ENCODE measurements around the gene NCKAP5. TPM values are rescaled to one million over a fixed set of nuclear protein-coding genes. Genes with fewer than 3 reads are reported as not detected.

The NCKAP5 gene
- total RNA-seq, 2 donors from 2014 or later, result not detected

- H3K4me3 Mint-ChIP-seq, result no peak overlapping the region
- no peaks in the 10 kb centered on the region for H3K36me3 Mint-ChIP-seq (ENCODE audit: low read depth)
- H3K9me3 ChIP-seq (ENCODE audit: control insufficient read depth, low read length, poor library complexity, severe bottlenecking), result peaks cover 3% of the 10 kb centered on the region
Measured at GRCh38 chr2:133425612-133426011, 142.7 kb downstream of the NCKAP5 start.

GRCh38 chr2:133424876-133425275 is 143.4 kb downstream of the NCKAP5 start:
- DNase-seq (no peak), ATAC-seq (no peak)
- no peaks in the 10 kb centered on the region for H3K36me3 Mint-ChIP-seq (ENCODE audit: low read depth)
- H3K9me3 ChIP-seq (ENCODE audit: control insufficient read depth, low read length, poor library complexity, severe bottlenecking), result peaks cover 3% of the 10 kb centered on the region
- no peak overlapping the region for H3K27ac Mint-ChIP-seq
- H3K4me3 Mint-ChIP-seq, result no peak overlapping the region
- no peaks in the 10 kb centered on the region for H3K4me1 Mint-ChIP-seq
- no peaks in the 10 kb centered on the region for H3K27me3 Mint-ChIP-seq

More at GRCh38 chr2:133425612-133426011, 142.7 kb downstream of the NCKAP5 start:
- no peak for ATAC-seq
- Mint-ChIP-seq H3K27ac (no peak overlapping the region), H3K27me3 (no peaks in the 10 kb centered on the region), H3K4me1 (no peaks in the 10 kb centered on the region)
- no peak for DNase-seq

GRCh38 chr2:133422931-133423351 is 145.3 kb downstream of the NCKAP5 start:
- H3K4me1 Mint-ChIP-seq, result no peaks in the 10 kb centered on the region
- H3K36me3 Mint-ChIP-seq (ENCODE audit: low read depth), result no peaks in the 10 kb centered on the region
- H3K9me3 ChIP-seq (ENCODE audit: control insufficient read depth, low read length, poor library complexity, severe bottlenecking), result peaks cover 3% of the 10 kb centered on the region
- H3K4me3 Mint-ChIP-seq, result no peak overlapping the region
- ATAC-seq (no peak), DNase-seq (no peak)
- H3K27me3 Mint-ChIP-seq, result no peaks in the 10 kb centered on the region
- H3K27ac Mint-ChIP-seq, result no peak overlapping the region

GRCh38 chr2:133421516-133422324 is 146.5 kb downstream of the NCKAP5 start:
- no peak for ATAC-seq
- no peak for DNase-seq
- Mint-ChIP-seq H3K27me3 (peaks cover 6% of the 10 kb centered on the region), H3K36me3 (ENCODE audit: low read depth) (no peaks in the 10 kb centered on the region), H3K4me1 (no peaks in the 10 kb centered on the region), H3K27ac (no peak overlapping the region), H3K4me3 (no peak overlapping the region)
- H3K9me3 ChIP-seq (ENCODE audit: control insufficient read depth, low read length, poor library complexity, severe bottlenecking), result peaks cover 3% of the 10 kb centered on the region

GRCh38 chr2:133420788-133421187 is 147.5 kb downstream of the NCKAP5 start:
- no peak for DNase-seq
- ATAC-seq, result no peak
- H3K27me3 Mint-ChIP-seq, result peaks cover 6% of the 10 kb centered on the region
- peaks cover 3% of the 10 kb centered on the region for H3K9me3 ChIP-seq (ENCODE audit: control insufficient read depth, low read length, poor library complexity, severe bottlenecking)
- H3K4me1 Mint-ChIP-seq, result no peaks in the 10 kb centered on the region
- H3K36me3 Mint-ChIP-seq (ENCODE audit: low read depth), result no peaks in the 10 kb centered on the region
- no peak overlapping the region for H3K4me3 Mint-ChIP-seq
- no peak overlapping the region for H3K27ac Mint-ChIP-seq

GRCh38 chr2:133418671-133419070 is 149.6 kb downstream of the NCKAP5 start:
- Mint-ChIP-seq H3K36me3 (ENCODE audit: low read depth) (no peaks in the 10 kb centered on the region), H3K4me1 (no peaks in the 10 kb centered on the region), H3K4me3 (no peak overlapping the region), H3K27me3 (peaks cover 6% of the 10 kb centered on the region), H3K27ac (no peak overlapping the region)
- H3K9me3 ChIP-seq (ENCODE audit: control insufficient read depth, low read length, poor library complexity, severe bottlenecking), result peaks cover 3% of the 10 kb centered on the region
- ATAC-seq (no peak), DNase-seq (no peak)

GRCh38 chr2:133418021-133418420 is 150.2 kb downstream of the NCKAP5 start:
- peaks cover 6% of the 10 kb centered on the region for H3K27me3 Mint-ChIP-seq
- H3K27ac Mint-ChIP-seq, result no peak overlapping the region
- no peaks in the 10 kb centered on the region for H3K4me1 Mint-ChIP-seq
- H3K4me3 Mint-ChIP-seq, result no peak overlapping the region
- no peaks in the 10 kb centered on the region for H3K36me3 Mint-ChIP-seq (ENCODE audit: low read depth)
- ATAC-seq, result no peak
- DNase-seq, result no peak
- peaks cover 3% of the 10 kb centered on the region for H3K9me3 ChIP-seq (ENCODE audit: control insufficient read depth, low read length, poor library complexity, severe bottlenecking)

DNA sequence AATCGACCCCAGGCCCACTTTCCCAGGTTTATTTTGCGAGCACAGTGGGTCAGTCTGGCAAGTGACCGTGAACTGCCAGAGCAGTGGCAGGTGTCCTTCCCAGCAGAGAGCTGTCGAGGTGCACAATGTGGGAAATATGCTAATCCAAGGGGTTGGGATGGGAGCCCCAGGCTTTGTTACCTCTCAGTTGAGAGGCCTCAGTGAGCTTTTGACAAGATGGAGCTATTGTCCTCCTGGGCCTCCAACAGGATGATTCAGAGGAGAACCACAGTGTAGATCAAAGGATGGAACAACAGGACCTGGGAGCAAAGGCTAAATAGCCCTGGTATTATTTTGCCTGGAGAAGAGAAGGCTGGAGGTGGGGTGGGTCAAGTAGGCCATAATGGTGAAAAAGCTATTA is 150.8 kb downstream of the NCKAP5 start:
- ATAC-seq (no peak), DNase-seq (no peak)
- H3K27me3 Mint-ChIP-seq, result peaks cover 6% of the 10 kb centered on the region
- no peak overlapping the region for H3K27ac Mint-ChIP-seq
- no peak overlapping the region for H3K4me3 Mint-ChIP-seq
- no peaks in the 10 kb centered on the region for H3K9me3 ChIP-seq (ENCODE audit: control insufficient read depth, low read length, poor library complexity, severe bottlenecking)
- H3K4me1 Mint-ChIP-seq, result no peaks in the 10 kb centered on the region
- H3K36me3 Mint-ChIP-seq (ENCODE audit: low read depth), result no peaks in the 10 kb centered on the region

DNA sequence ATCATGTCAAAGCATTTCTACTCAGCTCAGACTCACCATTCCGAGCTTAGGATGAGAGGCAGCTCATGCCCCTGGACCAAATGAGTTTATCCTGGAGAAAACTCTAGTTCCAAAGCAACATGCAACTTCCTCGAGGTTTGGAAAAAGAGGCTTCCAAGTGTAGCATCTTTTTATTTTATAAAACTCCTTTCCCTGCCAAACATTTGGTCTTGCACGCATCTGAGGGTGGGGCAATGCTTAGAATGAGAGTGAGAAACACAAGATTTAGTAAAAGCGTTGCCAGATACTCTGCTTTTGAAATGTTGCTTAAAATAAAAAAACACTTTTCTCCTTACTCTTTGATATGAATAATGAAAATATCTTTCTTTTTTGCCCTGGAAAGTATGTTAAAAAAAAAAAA is 151.5 kb downstream of the NCKAP5 start:
- H3K4me3 Mint-ChIP-seq, result no peak overlapping the region
- no peak for DNase-seq
- no peaks in the 10 kb centered on the region for H3K4me1 Mint-ChIP-seq
- no peaks in the 10 kb centered on the region for H3K36me3 Mint-ChIP-seq (ENCODE audit: low read depth)
- no peaks in the 10 kb centered on the region for H3K9me3 ChIP-seq (ENCODE audit: control insufficient read depth, low read length, poor library complexity, severe bottlenecking)
- no peak overlapping the region for H3K27ac Mint-ChIP-seq
- ATAC-seq, result no peak
- H3K27me3 Mint-ChIP-seq, result peaks cover 6% of the 10 kb centered on the region

GRCh38 chr2:133416146-133416545 is 152.1 kb downstream of the NCKAP5 start:
- ATAC-seq (no peak), DNase-seq (no peak)
- H3K4me3 Mint-ChIP-seq, result no peak overlapping the region
- H3K27ac Mint-ChIP-seq, result no peak overlapping the region
- no peaks in the 10 kb centered on the region for H3K9me3 ChIP-seq (ENCODE audit: control insufficient read depth, low read length, poor library complexity, severe bottlenecking)
- H3K36me3 Mint-ChIP-seq (ENCODE audit: low read depth), result no peaks in the 10 kb centered on the region
- H3K4me1 Mint-ChIP-seq, result no peaks in the 10 kb centered on the region
- peaks cover 6% of the 10 kb centered on the region for H3K27me3 Mint-ChIP-seq

GRCh38 chr2:133415210-133415876 is 152.9 kb downstream of the NCKAP5 start:
- Mint-ChIP-seq H3K27me3 (peaks cover 6% of the 10 kb centered on the region), H3K4me1 (no peaks in the 10 kb centered on the region), H3K4me3 (no peak overlapping the region), H3K27ac (no peak overlapping the region), H3K36me3 (ENCODE audit: low read depth) (no peaks in the 10 kb centered on the region)
- ATAC-seq (no peak), DNase-seq (no peak)
- no peaks in the 10 kb centered on the region for H3K9me3 ChIP-seq (ENCODE audit: control insufficient read depth, low read length, poor library complexity, severe bottlenecking)

DNA sequence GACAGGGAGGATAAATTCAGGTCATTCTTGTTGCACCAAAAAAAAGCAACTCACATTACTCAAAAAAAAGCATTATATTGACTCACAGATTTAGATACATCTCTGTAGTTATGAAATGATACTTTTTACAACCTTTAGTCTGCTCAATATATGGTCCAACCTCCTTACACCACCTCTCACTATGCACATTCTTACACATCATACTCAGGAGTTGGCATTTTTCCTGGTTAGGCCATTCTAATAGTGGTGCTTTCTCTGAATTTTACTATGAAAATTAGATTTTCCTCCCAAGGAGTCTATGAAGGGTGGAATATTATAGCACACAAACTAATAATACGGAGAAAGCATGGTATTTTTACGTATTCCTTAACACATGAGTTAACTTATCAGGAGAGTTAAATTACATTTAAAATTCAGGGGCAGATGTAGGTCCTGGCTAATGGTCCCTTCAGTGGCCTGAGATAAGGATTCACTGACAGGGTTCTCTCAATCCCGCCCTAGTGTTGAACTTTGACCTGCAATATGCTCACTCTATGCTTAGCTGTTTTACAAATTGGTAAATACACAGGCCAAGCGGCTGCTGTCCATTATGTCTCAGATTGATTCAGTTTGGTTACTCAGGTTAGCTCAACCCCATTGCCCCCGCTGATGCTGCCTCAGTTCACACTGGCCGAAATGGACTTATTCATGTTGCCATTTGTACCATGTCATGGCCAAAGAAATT is 153.6 kb downstream of the NCKAP5 start:
- ATAC-seq (no peak), DNase-seq (no peak)
- Mint-ChIP-seq H3K36me3 (ENCODE audit: low read depth) (no peaks in the 10 kb centered on the region), H3K27me3 (peaks cover 6% of the 10 kb centered on the region), H3K27ac (no peak overlapping the region), H3K4me3 (no peak overlapping the region), H3K4me1 (no peaks in the 10 kb centered on the region)
- no peaks in the 10 kb centered on the region for H3K9me3 ChIP-seq (ENCODE audit: control insufficient read depth, low read length, poor library complexity, severe bottlenecking)

DNA sequence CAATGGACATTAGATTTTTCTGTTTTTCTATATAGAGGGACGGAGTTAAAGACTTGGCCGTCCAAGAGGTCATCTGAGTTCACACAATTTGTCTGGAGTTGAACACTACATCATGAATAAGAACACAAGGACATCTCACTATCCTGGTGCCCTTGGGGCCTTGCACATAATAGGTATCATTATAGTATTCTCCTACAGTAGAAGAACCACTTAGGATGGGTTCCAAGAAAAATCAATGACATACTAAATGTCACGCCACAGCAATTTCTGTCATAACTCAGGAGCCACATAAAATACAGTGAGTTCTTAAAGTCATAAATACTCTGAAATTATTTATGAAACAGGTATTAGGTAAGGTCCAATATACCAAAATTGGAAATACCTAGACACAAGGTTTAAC is 154.4 kb downstream of the NCKAP5 start:
- Mint-ChIP-seq H3K4me1 (no peaks in the 10 kb centered on the region), H3K36me3 (ENCODE audit: low read depth) (no peaks in the 10 kb centered on the region), H3K4me3 (no peak overlapping the region), H3K27ac (no peak overlapping the region), H3K27me3 (peaks cover 6% of the 10 kb centered on the region)
- H3K9me3 ChIP-seq (ENCODE audit: control insufficient read depth, low read length, poor library complexity, severe bottlenecking), result no peaks in the 10 kb centered on the region
- ATAC-seq (no peak), DNase-seq (no peak)

Data from T-helper 17 cell (primary cell).